H1 (cell line): ENCODE results near the gene DPP10. TPM values are rescaled to one million over a fixed set of nuclear protein-coding genes. Genes with fewer than 3 reads are reported as not detected.

Experiments
- CTCF ChIA-PET: fragments of 300-600 bp; sonication (Branson Sonifier 250); formaldehyde crosslinking; loops from one replicate; lab custom pipeline; 2021; ENCODE audit not compliant: partially characterized antibody; lab: Charles Lee
- POLR2A ChIA-PET: fragments of 300-600 bp; sonication (Branson Sonifier 250); formaldehyde crosslinking; loops from one replicate; lab custom pipeline; 2021; ENCODE audit warnings: inconsistent platforms; ENCODE audit not compliant: partially characterized antibody; lab: Charles Lee
- DNase-seq, 2 experiments: peaks; one replicate each; pipeline versions ENCODE4 v3.0.0 to v3.0.0-alpha.2; 2010 to 2022; ENCODE audit warnings: low spot score in 2 of 2, low read depth in 1 of 2, mixed read lengths in 1 of 2
- FAIRE-seq: peaks from 2 replicates; lab custom pipeline; 2011; peaks lifted over from hg19 to GRCh38; lab: Jason Lieb, UNC
- H2AFZ ChIP-seq: 2 replicates; pipeline ENCODE4 v1.8.1; 2012; ENCODE audit warnings: low read length, inconsistent platforms
- H2AK5ac ChIP-seq: 2 replicates; pipeline ENCODE4 v1.6.1; 2013; ENCODE audit warnings: low read depth, low read length
- H2BK120ac ChIP-seq: replicated peaks from 2 replicates; pipeline ENCODE3; 2013; ENCODE audit warnings: low read depth, low read length, inconsistent platforms
- H2BK12ac ChIP-seq: 2 replicates; pipeline ENCODE4 v1.6.1; 2013; ENCODE audit warnings: low read depth, low read length
- H2BK15ac ChIP-seq: 2 replicates; pipeline ENCODE4 v1.6.1; 2013; ENCODE audit warnings: low read length
- H2BK20ac ChIP-seq: 2 replicates; pipeline ENCODE4 v1.6.1; 2013; ENCODE audit warnings: low read length
- H2BK5ac ChIP-seq: 2 replicates; pipeline ENCODE4 v1.6.1; 2013; ENCODE audit warnings: low read depth, low read length
- H3K14ac ChIP-seq: 2 replicates; pipeline ENCODE4 v1.6.1; 2013; ENCODE audit warnings: inconsistent platforms; ENCODE audit not compliant: insufficient read length
- H3K18ac ChIP-seq: 2 replicates; pipeline ENCODE4 v1.6.1; 2013; ENCODE audit warnings: low read length; ENCODE audit errors: extremely low read depth
- H3K23ac ChIP-seq: 2 replicates; pipeline ENCODE4 v1.6.1; 2013; ENCODE audit warnings: inconsistent platforms; ENCODE audit not compliant: insufficient read length
- H3K23me2 ChIP-seq: 2 replicates; pipeline ENCODE4 v1.6.1; 2013; ENCODE audit warnings: low read depth, low read length
- H3K27ac ChIP-seq: 2 replicates; pipeline ENCODE4 v1.6.1; 2011; ENCODE audit warnings: low read depth, low read length, inconsistent platforms
- H3K27me3 ChIP-seq, 4 experiments: replicated peaks in 1 of 4; 1 replicate in 1 of 4; 2 replicates in 3 of 4; pipeline versions ENCODE4 v1.6.1 to v1.8.1; 2011 to 2013; ENCODE audit warnings: low read length in 3 of 4, mild to moderate bottlenecking in 3 of 4, inconsistent platforms in 2 of 4, mixed read lengths in 2 of 4, moderate library complexity in 1 of 4; ENCODE audit not compliant: control insufficient read depth in 3 of 4, insufficient read depth in 3 of 4; ENCODE audit errors: extremely low read depth in 1 of 4
- H3K36me3 ChIP-seq, 4 experiments: 2 replicates each; pipeline versions ENCODE4 v1.6.1 to v1.8.1; 2011 to 2013; ENCODE audit warnings: mild to moderate bottlenecking in 4 of 4, low read length in 3 of 4, moderate library complexity in 2 of 4, control low read depth in 1 of 4, inconsistent platforms in 1 of 4; ENCODE audit not compliant: insufficient read depth in 4 of 4, control insufficient read depth in 2 of 4
- H3K4ac ChIP-seq: replicated peaks from 2 replicates; pipeline ENCODE3; 2013; ENCODE audit warnings: low read length, low read depth, mixed read lengths, inconsistent platforms; ENCODE audit not compliant: insufficient read length
- H3K4me1 ChIP-seq, 4 experiments: replicated peaks in 1 of 4; 1 replicate in 1 of 4; 2 replicates in 3 of 4; pipeline versions ENCODE4 v1.6.1 to v1.8.1; 2011 to 2013; ENCODE audit warnings: low read length in 3 of 4, inconsistent platforms in 2 of 4, mixed read lengths in 1 of 4; ENCODE audit not compliant: insufficient read depth in 4 of 4, control insufficient read depth in 3 of 4
- H3K4me2 ChIP-seq, 2 experiments: 2 replicates each; pipeline versions ENCODE4 v1.6.1 to v1.8.1; 2011 to 2013; ENCODE audit warnings: low read depth in 2 of 2, low read length in 2 of 2, control low read depth in 1 of 2, inconsistent platforms in 1 of 2, mild to moderate bottlenecking in 1 of 2; ENCODE audit not compliant: insufficient read depth in 1 of 2
- H3K4me3 ChIP-seq, 4 experiments: fragments of 200-600, 300-600 bp in 1 of 4; sonication (generic), shearing (Covaris generic), sonication (Bioruptor Twin) in 1 of 4; 2 replicates each; pipeline versions ENCODE4 v1.5.1 to v1.8.1; 2011 to 2016; ENCODE audit warnings: low read length in 4 of 4, low read depth in 3 of 4, control low read depth in 2 of 4, inconsistent platforms in 2 of 4, mild to moderate bottlenecking in 2 of 4, mixed read lengths in 1 of 4, moderate library complexity in 1 of 4; ENCODE audit not compliant: insufficient read depth in 2 of 4; ENCODE audit errors: extremely low read depth in 1 of 4
- H3K56ac ChIP-seq: replicated peaks from 2 replicates; pipeline ENCODE3; 2013; ENCODE audit warnings: low read depth, mild to moderate bottlenecking, mixed read lengths, low read length, inconsistent platforms; ENCODE audit not compliant: insufficient read length
- H3K79me1 ChIP-seq: 2 replicates; pipeline ENCODE4 v1.6.1; 2013; ENCODE audit warnings: low read depth, low read length, control low read depth
- H3K79me2 ChIP-seq, 2 experiments: 2 replicates each; pipeline versions ENCODE4 v1.6.1 to v1.8.1; 2012 to 2013; ENCODE audit warnings: low read length in 2 of 2, mild to moderate bottlenecking in 2 of 2, inconsistent platforms in 1 of 2; ENCODE audit not compliant: insufficient read depth in 2 of 2, control insufficient read depth in 1 of 2
- H3K9ac ChIP-seq, 4 experiments: replicated peaks in 1 of 4; 1 replicate in 1 of 4; 2 replicates in 3 of 4; pipeline versions ENCODE4 v1.6.1 to v1.8.1; 2011 to 2013; ENCODE audit warnings: low read depth in 3 of 4, low read length in 3 of 4, control low read depth in 2 of 4, mild to moderate bottlenecking in 2 of 4, moderate library complexity in 2 of 4, inconsistent platforms in 1 of 4; ENCODE audit errors: extremely low read depth in 1 of 4
- H3K9me3 ChIP-seq, 2 experiments: 2 replicates each; pipeline versions ENCODE4 v1.6.1 to v1.8.1; 2012 to 2013; ENCODE audit warnings: mild to moderate bottlenecking in 2 of 2, moderate library complexity in 2 of 2, control low read depth in 1 of 2, inconsistent platforms in 1 of 2, low read depth in 1 of 2, low read length in 1 of 2, mixed read lengths in 1 of 2; ENCODE audit not compliant: insufficient read depth in 2 of 2
- H4K20me1 ChIP-seq, 2 experiments: replicated peaks in 1 of 2; 2 replicates each; pipeline versions ENCODE3 to v1.8.1; 2011 to 2013; ENCODE audit warnings: inconsistent platforms in 2 of 2, low read length in 2 of 2, mild to moderate bottlenecking in 1 of 2; ENCODE audit not compliant: insufficient read depth in 2 of 2, control insufficient read depth in 1 of 2
- H4K5ac ChIP-seq: 2 replicates; pipeline ENCODE4 v1.6.1; 2013; ENCODE audit warnings: low read length, low read depth, mixed read lengths, inconsistent platforms; ENCODE audit not compliant: insufficient read length
- H4K8ac ChIP-seq: 2 replicates; pipeline ENCODE4 v1.8.0; 2013; ENCODE audit warnings: mild to moderate bottlenecking, moderate library complexity, low read length, inconsistent platforms; ENCODE audit not compliant: insufficient read depth; ENCODE audit errors: extremely low read depth
- H4K91ac ChIP-seq: replicated peaks from 2 replicates; pipeline ENCODE3; 2013; ENCODE audit warnings: low read length, mixed read lengths, inconsistent platforms; ENCODE audit not compliant: insufficient read length
- GABPA ChIP-seq: IDR thresholded peaks from 2 replicates; pipeline ENCODE4 v1.6.1; 2011; ENCODE audit warnings: mild to moderate bottlenecking, low read length, moderate library complexity, borderline replicate concordance; ENCODE audit not compliant: insufficient read depth
- WGBS, 2 experiments: shearing (Covaris generic) in 1 of 2; methylation state at CpG; one replicate each; pipeline versions ENCODE4 v1.1.6 to v1.1.7; 2013 to 2015; ENCODE audit warnings: low lambda C conversion rate in 2 of 2, mixed read lengths in 2 of 2, inconsistent platforms in 1 of 2, low coverage in 1 of 2, missing lambda C conversion rate in 1 of 2; ENCODE audit not compliant: insufficient replicate concordance in 2 of 2, insufficient coverage in 1 of 2, insufficient read length in 1 of 2; ENCODE audit errors: extremely low coverage in 1 of 2, missing lambda C conversion rate in 1 of 2; 5-methylcytosine and 5-hydroxymethylcytosine counted together
- polyA plus RNA-seq, 7 experiments: library from polyadenylated mRNA; depleted of rRNA in 3 of 7; stranded (reverse) in 5 of 7; unstranded in 2 of 7; fragments of >200 nt in 5 of 7; fragments of 200-250 nt in 2 of 7; gene quantifications; 1 replicate in 5 of 7; 2 replicates in 1 of 7; 4 replicates in 1 of 7; pipeline versions ENCODE4 v1.2.1 to v1.2.3, GENCODE V29; 2011 to 2013; ENCODE audit warnings: missing spikeins in 2 of 7, mixed read lengths in 2 of 7
- total RNA-seq: library from RNA; stranded (reverse); fragmentation: NEBNext Ultra II Directional; extraction: Animal tissue kit (Norgen Biotek cat#: 25700); gene quantifications from 2 replicates; pipeline ENCODE4 v1.2.1, GENCODE V29; 2021

DPP10 gene
- total and polyA plus RNA-seq, 2 of the 8 experiments (the other 6 are each of a cell fraction or from before 2014, with no cell fraction given) = 3.3 to 7.2 TPM

DNA sequence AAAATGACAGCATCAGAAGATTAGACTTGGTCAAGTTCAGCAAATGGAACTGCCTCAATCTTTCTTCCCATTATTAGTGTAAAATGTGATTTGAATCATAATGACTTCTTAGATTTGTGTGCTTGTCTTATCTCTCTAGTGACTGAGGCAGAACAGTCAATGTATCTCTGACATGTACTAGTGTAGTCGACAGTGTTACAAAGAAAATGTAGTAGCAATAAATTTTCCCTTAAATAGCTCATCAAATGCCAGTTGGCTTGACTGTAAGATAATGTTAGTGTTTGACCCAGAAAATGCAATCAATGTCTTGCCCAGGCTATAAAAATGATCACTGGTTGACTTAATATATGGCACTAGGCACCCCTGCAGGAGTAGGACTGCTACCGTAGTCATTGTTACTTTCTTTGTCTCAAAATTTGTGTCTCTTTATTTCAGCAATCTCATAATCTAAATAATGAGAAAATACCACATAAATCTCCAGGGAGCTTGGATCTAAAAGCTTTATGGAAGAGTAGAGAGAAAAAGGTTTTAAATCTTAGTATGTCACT, 1336.7 kb downstream of the DPP10 start:
- Histone ChIP-seq H3K36me3 (no peaks in the 10 kb centered on the region), H4K20me1 (no peaks in the 10 kb centered on the region), H3K79me1 (no peaks in the 10 kb centered on the region), H4K8ac (no peak overlapping the region), H2BK15ac (no peak overlapping the region), H2BK5ac (no peak overlapping the region), H3K27ac (no peak overlapping the region), H3K14ac (no peak overlapping the region), H3K27me3 (no peaks in the 10 kb centered on the region), H3K4ac (no peak overlapping the region), H3K4me1 (no peaks in the 10 kb centered on the region), H2BK20ac (no peak overlapping the region), H3K9me3 (no peaks in the 10 kb centered on the region), H3K23ac (no peak overlapping the region), H2BK12ac (no peak overlapping the region), H2AK5ac (no peak overlapping the region), H3K23me2 (no peaks in the 10 kb centered on the region), H3K79me2 (no peaks in the 10 kb centered on the region), H2AFZ (no peak overlapping the region), H3K4me3 (no peak overlapping the region), H2BK120ac (no peak overlapping the region), H3K56ac (no peak overlapping the region), H4K91ac (no peak overlapping the region), H3K9ac (no peak overlapping the region), H3K18ac (no peak overlapping the region), H4K5ac (no peak overlapping the region), H3K4me2 (no peak overlapping the region)
- no peak for TF ChIP-seq GABPA
- POLR2A ChIA-PET = no interaction called here
- DNase-seq (no peak), FAIRE-seq (no peak)
- WGBS, 2 experiments = 90% methylated on average over 2 of the region's 2 CpGs; no CpG with 5 or more reads in 1 of the 2 experiments
- CTCF ChIA-PET = interaction anchor here (0.9 to 1.2 kb wide), 2 partner anchors 96 to 131 kb away, joined by 3 read pairs; no protein-coding TSS in a partner anchor
